ENCODE data around the gene RASA3. TPM values are rescaled to one million over a fixed set of nuclear protein-coding genes. Genes with fewer than 3 reads are reported as not detected.

RASA3 gene
- total RNA-seq, 6 experiments from 2014 or later, result 3.5 to 7.9 (median 4.6) TPM

DNA sequence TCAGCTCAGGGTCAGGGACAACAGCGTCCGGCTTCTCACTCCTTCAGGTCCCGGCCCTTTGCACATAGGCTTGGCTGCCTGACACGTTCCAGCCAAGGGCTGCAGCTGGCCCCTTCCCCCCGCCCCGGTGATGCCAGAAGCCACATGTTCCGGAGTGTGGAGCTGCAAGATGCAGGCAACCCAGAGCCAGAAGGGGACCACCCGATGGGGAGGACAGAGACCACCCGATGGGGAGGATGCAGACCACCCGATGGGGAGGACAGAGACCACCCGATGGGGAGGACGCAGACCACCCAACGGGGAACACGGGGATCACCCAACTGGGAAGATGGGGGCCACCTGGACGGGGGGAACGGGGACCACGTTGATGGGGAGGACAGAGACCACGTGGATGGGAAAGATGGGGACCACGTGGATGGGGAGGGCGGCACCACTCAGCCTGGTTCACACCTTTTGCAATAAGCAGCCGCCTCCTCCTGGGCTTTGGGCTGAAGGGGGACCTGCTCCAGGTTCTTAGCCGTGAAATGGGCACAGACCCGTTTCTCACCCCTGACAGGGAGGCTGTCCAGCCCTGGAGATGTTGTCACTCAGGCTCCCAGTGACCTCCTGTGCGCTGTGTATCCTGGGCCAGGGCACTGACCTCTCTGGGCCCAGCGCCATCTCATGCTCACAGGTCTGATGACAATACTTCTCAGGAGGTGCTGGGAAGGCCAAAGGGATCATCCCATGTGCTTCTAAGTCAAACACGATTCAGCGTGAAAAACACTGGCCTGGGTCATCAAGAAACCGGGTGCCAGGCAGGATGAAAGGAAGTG, 193.1 kb downstream of the RASA3 start:
- TF ChIP-seq POLR2A (IDR thresholded peaks at IDR 0.05), result no peak
- TF ChIP-seq, protein P1, sequence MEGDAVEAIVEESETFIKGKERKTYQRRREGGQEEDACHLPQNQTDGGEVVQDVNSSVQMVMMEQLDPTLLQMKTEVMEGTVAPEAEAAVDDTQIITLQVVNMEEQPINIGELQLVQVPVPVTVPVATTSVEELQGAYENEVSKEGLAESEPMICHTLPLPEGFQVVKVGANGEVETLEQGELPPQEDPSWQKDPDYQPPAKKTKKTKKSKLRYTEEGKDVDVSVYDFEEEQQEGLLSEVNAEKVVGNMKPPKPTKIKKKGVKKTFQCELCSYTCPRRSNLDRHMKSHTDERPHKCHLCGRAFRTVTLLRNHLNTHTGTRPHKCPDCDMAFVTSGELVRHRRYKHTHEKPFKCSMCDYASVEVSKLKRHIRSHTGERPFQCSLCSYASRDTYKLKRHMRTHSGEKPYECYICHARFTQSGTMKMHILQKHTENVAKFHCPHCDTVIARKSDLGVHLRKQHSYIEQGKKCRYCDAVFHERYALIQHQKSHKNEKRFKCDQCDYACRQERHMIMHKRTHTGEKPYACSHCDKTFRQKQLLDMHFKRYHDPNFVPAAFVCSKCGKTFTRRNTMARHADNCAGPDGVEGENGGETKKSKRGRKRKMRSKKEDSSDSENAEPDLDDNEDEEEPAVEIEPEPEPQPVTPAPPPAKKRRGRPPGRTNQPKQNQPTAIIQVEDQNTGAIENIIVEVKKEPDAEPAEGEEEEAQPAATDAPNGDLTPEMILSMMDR (IDR thresholded peaks at IDR 0.05), result no peak
- 57% methylated on average over 11 of the region's 28 CpGs for WGBS (ENCODE audit: insufficient coverage, low coverage, low lambda C conversion rate, missing lambda C conversion rate)
- no peak overlapping the region for H3K4me3 ChIP-seq
- ATAC-seq, result peak; percentile 67 to 91 (median 89)
- no peaks in the 10 kb centered on the region for H3K9me3 ChIP-seq
- peaks cover 0 to 5% (median 0%) of the 10 kb centered on the region in 4 donors for H3K4me1 ChIP-seq
- H3K27me3 ChIP-seq, result no peaks in the 10 kb centered on the region
- no peak overlapping the region for H3K27ac ChIP-seq
- no peaks in the 10 kb centered on the region for H3K36me3 ChIP-seq
- peak; percentile 58 to 78 (median 70) for DNase-seq
- intact Hi-C loops (cut with DNase I), result no loop called here

DNA sequence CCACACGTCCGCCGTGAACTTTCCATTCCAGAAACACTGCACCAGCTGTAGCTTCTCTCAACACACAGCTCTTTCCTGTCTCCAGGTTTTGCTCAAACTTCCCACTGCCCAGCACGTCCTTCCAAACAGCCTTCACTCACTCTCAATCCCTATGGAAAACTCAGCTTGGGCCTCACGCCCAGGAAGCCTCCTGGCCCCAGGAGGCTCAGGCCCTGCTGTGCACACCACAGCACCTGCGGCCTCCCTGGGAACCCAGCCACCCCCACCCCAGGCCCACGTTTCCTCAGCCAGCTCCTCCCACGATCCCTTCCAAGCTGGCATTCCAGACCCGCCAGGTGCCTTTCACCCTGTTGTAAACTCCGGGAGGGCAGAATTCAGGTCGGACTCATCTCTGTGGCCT, 193.7 kb downstream of the RASA3 start:
- ATAC-seq (no peak), DNase-seq (peak in 1 of 3 donors; percentile 42)
- WGBS (ENCODE audit: insufficient coverage, low coverage, low lambda C conversion rate, missing lambda C conversion rate), result 60% methylated on average over 10 of the region's 11 CpGs
- H3K4me1 ChIP-seq, result peaks cover 0 to 5% (median 0%) of the 10 kb centered on the region in 4 donors
- no peaks in the 10 kb centered on the region for H3K9me3 ChIP-seq
- TF ChIP-seq, protein P1 (IDR thresholded peaks at IDR 0.05), result no peak
- no peak for TF ChIP-seq POLR2A (IDR thresholded peaks at IDR 0.05)
- no peaks in the 10 kb centered on the region for H3K27me3 ChIP-seq
- H3K27ac ChIP-seq, result no peak overlapping the region
- H3K4me3 ChIP-seq, result no peak overlapping the region
- intact Hi-C loops (cut with DNase I), result no loop called here
- no peaks in the 10 kb centered on the region for H3K36me3 ChIP-seq

DNA sequence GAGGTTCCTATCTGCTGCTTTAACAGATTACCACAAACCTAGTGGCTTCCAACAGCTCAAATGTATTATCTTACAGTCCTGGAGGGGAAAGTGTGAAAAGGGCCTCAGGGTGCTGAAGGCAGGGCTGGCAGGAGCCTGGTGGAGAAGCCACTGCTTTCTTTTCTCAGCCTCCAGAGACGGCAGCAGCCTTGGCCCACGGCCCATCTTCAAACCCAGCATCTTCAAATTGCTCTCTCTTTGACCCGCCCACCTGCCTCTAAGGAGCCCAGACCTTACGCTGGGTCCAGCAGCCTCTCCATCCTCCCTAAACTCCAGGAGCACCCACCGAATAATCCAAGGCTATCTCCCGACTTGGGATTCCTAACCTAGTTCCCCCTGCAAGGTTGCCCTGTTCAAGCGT, 194.2 kb downstream of the RASA3 start:
- no peak overlapping the region for H3K27ac ChIP-seq
- no peak for ATAC-seq
- WGBS (ENCODE audit: insufficient coverage, low coverage, low lambda C conversion rate, missing lambda C conversion rate), result 60% methylated on average over 2 of the region's 7 CpGs
- no peaks in the 10 kb centered on the region for H3K9me3 ChIP-seq
- intact Hi-C loops (cut with DNase I), result no loop called here
- DNase-seq, result peak in 1 of 3 donors; percentile 8
- no peak overlapping the region for H3K4me3 ChIP-seq
- TF ChIP-seq POLR2A (IDR thresholded peaks at IDR 0.05), result no peak
- TF ChIP-seq, protein P1 (IDR thresholded peaks at IDR 0.05), result no peak
- H3K36me3 ChIP-seq, result no peaks in the 10 kb centered on the region
- peaks cover 0 to 5% (median 0%) of the 10 kb centered on the region in 4 donors for H3K4me1 ChIP-seq
- no peaks in the 10 kb centered on the region for H3K27me3 ChIP-seq

DNA sequence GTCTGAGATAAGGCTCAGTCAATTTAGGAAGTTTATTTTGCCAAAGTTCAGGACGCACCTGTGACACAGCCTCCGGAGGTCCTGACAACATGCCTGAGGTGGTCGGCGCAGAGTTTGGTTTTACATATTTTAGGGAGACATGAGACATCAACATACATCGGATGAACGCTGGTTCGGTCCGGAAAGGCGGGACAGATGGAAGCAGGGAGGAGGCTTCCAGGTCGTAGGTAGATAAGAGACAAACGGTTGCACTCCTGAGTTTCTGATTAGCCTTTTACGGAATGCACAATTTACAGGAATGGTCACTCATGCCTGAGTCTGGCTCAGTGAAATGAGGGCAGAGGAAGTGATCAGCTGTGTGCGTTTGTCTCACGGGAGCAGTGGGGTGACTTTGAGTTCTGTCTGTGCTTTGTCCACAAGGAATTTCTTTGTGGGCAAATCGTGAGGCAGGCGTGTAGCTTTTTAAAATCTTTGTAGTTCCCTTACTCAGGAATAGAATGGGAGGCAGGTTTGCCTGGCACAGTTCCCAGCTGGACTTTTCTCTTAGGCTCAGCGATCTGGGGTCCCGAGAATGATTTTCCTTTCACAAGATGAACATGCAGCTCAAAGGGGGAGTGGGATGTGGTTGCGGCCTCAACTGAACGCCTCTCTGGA, 194.8 kb downstream of the RASA3 start:
- no peaks in the 10 kb centered on the region for H3K27me3 ChIP-seq
- TF ChIP-seq, protein P1 (IDR thresholded peaks at IDR 0.05), result no peak
- TF ChIP-seq POLR2A (IDR thresholded peaks at IDR 0.05), result no peak
- intact Hi-C loops (cut with DNase I), result no loop called here
- ATAC-seq (no peak), DNase-seq (no peak)
- H3K36me3 ChIP-seq, result no peaks in the 10 kb centered on the region
- WGBS (ENCODE audit: insufficient coverage, low coverage, low lambda C conversion rate, missing lambda C conversion rate), result 40% methylated on average over 18 of the region's 20 CpGs
- no peaks in the 10 kb centered on the region for H3K9me3 ChIP-seq
- no peak overlapping the region for H3K27ac ChIP-seq
- H3K4me3 ChIP-seq, result no peak overlapping the region
- peaks cover 0 to 5% (median 0%) of the 10 kb centered on the region in 4 donors for H3K4me1 ChIP-seq

All from right lobe of liver (tissue), 6 donors.